ENCODE measurements around the gene MEG3. TPM values are rescaled to one million over a fixed set of nuclear protein-coding genes. Genes with fewer than 3 reads are reported as not detected.

MEG3 gene
- total RNA-seq, 1 donor from 2014 or later = 32.3 TPM

DNA sequence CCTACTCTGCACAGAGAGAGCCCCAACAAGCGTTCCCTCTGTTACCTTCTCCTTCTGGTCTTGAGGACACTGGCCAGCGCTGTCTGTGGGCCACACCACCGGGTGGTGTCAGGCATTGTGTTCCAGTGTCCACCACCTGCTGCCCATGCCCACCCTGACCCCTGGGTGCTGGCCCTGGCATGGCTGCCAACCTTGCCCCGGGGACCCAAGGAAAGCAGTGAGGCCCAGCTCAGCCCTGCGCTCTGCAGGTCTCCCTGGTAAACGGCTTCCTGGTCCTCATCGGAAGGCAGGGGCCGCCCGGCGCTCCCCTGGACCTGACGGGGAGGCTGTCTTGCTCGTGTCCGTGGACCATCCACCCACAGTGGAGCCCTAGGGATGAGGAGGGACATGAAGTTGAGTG lies 21.8 kb upstream of the MEG3 start:
- H3K9me3 Mint-ChIP-seq (ENCODE audit: low read depth) = peaks cover 5% of the 10 kb centered on the region
- H3K4me1 Mint-ChIP-seq (ENCODE audit: low read depth) = peaks cover 13% of the 10 kb centered on the region
- peaks cover 2% of the 10 kb centered on the region for H3K36me3 Mint-ChIP-seq (ENCODE audit: insufficient read depth)

DNA sequence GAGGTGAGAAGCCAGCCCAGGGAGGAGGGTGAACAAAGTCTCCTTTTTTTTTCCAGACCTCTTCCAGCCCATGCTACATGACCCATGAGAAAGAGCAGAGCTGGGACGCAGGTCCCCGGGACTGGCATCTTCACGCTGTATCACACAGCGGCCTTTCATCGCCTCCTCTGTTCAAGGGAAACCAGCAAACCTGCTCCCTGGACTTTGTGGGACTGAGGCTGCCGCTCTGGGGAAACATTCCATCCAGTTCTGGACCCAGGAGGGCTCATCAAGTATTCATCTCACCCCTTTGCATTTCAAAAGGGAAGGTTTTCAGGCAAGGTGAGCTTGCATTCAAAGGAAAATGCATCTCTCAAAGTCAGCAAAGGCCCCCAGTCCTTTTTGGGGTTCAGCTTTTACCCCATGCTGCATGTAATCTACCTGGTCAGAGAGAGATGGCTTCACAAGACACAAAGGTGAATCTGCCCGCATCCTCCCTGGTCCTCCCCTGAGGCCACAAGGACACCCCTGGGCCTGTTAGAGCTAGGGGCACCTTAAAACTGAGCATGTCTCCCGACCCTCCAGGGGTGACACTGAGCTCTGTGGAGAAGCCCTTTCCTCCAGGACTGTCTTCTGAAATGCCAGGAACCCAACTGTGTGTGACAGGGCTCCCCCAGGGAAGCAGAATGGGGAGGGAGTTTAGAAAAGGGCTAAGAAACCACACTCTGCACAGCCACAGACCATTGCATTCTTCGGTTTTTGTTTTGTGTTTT lies 21.2 kb upstream of the MEG3 start:
- DNase-seq (ENCODE audit: low spot score, unreplicated experiment) = no peak
- Mint-ChIP-seq H3K27me3 (peaks cover 6% of the 10 kb centered on the region), H3K4me3 (ENCODE audit: low read depth) (no peak overlapping the region), H3K4me1 (ENCODE audit: low read depth) (peaks cover 7% of the 10 kb centered on the region), H3K27ac (no peak overlapping the region), H3K9me3 (ENCODE audit: low read depth) (peaks cover 10% of the 10 kb centered on the region), H3K36me3 (ENCODE audit: insufficient read depth) (peaks cover 2% of the 10 kb centered on the region)
- TF ChIP-seq, protein P1, sequence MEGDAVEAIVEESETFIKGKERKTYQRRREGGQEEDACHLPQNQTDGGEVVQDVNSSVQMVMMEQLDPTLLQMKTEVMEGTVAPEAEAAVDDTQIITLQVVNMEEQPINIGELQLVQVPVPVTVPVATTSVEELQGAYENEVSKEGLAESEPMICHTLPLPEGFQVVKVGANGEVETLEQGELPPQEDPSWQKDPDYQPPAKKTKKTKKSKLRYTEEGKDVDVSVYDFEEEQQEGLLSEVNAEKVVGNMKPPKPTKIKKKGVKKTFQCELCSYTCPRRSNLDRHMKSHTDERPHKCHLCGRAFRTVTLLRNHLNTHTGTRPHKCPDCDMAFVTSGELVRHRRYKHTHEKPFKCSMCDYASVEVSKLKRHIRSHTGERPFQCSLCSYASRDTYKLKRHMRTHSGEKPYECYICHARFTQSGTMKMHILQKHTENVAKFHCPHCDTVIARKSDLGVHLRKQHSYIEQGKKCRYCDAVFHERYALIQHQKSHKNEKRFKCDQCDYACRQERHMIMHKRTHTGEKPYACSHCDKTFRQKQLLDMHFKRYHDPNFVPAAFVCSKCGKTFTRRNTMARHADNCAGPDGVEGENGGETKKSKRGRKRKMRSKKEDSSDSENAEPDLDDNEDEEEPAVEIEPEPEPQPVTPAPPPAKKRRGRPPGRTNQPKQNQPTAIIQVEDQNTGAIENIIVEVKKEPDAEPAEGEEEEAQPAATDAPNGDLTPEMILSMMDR (IDR thresholded peaks at IDR 0.05; ENCODE audit: unreplicated experiment) = no peak

More for the DNA sequence above, 21.8 kb upstream of the MEG3 start:
- no peak for DNase-seq (ENCODE audit: low spot score, unreplicated experiment)
- TF ChIP-seq, protein P1 (IDR thresholded peaks at IDR 0.05; ENCODE audit: unreplicated experiment) = no peak
- Mint-ChIP-seq H3K4me3 (ENCODE audit: low read depth) (no peak overlapping the region), H3K27me3 (peaks cover 6% of the 10 kb centered on the region), H3K27ac (no peak overlapping the region)

DNA sequence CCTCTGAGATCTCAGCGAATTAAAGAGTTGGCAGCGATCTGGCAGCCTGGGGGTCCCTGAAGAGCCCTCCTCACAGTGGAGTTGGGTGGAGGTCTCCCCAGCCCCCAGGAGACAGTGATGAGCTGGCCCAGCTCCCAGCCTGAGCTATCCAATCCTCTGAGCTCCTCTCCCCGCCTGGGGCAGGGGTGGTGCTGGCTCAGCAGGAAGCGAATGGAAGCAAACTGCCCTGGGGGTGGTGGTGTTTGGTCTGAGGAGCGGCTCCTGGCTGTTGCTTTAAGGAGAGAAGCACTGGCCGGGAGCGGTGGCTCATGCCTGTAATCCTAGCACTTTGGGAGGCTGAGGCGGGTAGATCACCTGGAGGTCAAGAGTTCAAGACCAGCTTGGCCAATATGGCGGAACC lies 19.5 kb upstream of the MEG3 start:
- TF ChIP-seq, protein P1 (IDR thresholded peaks at IDR 0.05; ENCODE audit: unreplicated experiment) = no peak
- peaks cover 6% of the 10 kb centered on the region for H3K27me3 Mint-ChIP-seq
- no peak overlapping the region for H3K4me3 Mint-ChIP-seq (ENCODE audit: low read depth)
- H3K36me3 Mint-ChIP-seq (ENCODE audit: insufficient read depth) = peaks cover 4% of the 10 kb centered on the region
- DNase-seq (ENCODE audit: low spot score, unreplicated experiment) = no peak
- no peaks in the 10 kb centered on the region for H3K4me1 Mint-ChIP-seq (ENCODE audit: low read depth)
- peaks cover 10% of the 10 kb centered on the region for H3K9me3 Mint-ChIP-seq (ENCODE audit: low read depth)
- no peak overlapping the region for H3K27ac Mint-ChIP-seq

DNA sequence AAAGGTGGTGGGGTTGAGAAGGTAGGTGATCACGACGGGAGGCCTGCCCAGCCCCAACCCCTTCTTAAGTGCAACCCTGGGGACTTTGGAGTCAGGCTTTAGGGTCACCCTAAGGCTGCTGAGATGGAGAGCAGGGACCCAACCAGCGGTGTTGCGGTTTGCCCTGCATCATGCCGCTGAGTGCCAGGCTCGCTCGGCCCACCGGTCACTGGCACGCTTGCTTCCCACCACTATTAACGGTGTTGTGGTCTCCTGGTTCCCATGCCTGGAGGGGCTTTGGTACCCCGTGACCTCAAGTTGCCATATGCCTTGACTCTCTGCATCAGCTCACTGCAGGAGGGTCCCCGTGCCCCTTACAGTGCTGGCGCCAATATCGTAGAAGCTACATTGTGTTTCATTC lies 18.4 kb upstream of the MEG3 start:
- Mint-ChIP-seq H3K9me3 (ENCODE audit: low read depth) (peaks cover 10% of the 10 kb centered on the region), H3K27me3 (peaks cover 3% of the 10 kb centered on the region), H3K4me3 (ENCODE audit: low read depth) (no peak overlapping the region), H3K36me3 (ENCODE audit: insufficient read depth) (peaks cover 4% of the 10 kb centered on the region), H3K27ac (no peak overlapping the region), H3K4me1 (ENCODE audit: low read depth) (no peaks in the 10 kb centered on the region)
- TF ChIP-seq, protein P1 (IDR thresholded peaks at IDR 0.05; ENCODE audit: unreplicated experiment) = no peak
- no peak for DNase-seq (ENCODE audit: low spot score, unreplicated experiment)

DNA sequence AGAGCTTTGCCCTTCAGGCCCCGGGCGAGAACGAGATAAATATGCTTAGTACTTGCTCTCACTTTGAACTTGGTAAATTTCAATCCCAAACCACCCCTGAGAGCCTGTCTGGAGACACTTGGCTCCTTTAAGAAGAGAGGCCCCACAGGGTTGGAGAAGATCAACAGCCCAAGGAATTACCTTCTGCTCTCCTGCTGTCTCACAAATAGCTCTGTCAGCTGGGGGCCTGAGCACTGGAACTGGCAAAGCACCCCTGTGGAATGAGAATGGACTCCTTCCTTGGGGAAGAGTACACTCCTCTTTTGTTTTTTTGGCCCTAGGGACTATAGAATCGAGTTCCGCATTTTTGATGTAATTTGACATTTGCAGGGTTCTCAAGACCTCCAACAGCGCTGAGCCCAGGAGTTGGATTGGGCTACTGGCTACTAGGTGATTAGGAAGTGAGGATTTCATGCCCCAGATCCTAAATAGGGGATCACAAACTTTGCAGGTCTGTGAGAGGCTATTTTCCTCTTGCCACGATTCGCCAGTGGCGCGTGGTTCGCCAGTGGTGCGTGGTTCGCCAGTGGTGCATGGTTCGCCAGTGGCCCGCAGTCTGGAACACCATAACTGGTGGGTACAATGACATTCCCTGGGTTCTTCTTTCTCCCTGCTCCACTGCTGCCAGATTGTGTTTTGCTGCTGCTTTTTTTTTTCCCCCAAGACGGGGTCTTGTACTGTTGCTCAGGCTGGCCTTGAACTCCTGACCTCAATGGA lies 17.8 kb upstream of the MEG3 start:
- Mint-ChIP-seq H3K9me3 (ENCODE audit: low read depth) (peaks cover 10% of the 10 kb centered on the region), H3K27ac (peak overlapping the region; percentile 24), H3K4me1 (ENCODE audit: low read depth) (no peaks in the 10 kb centered on the region)

More for the DNA sequence above, 17.8 kb upstream of the MEG3 start:
- Mint-ChIP-seq H3K4me3 (ENCODE audit: low read depth) (no peak overlapping the region), H3K27me3 (peaks cover 3% of the 10 kb centered on the region), H3K36me3 (ENCODE audit: insufficient read depth) (peaks cover 4% of the 10 kb centered on the region)
- no peak for DNase-seq (ENCODE audit: low spot score, unreplicated experiment)
- TF ChIP-seq, protein P1 (IDR thresholded peaks at IDR 0.05; ENCODE audit: unreplicated experiment) = no peak

Measured in progenitor cell of endocrine pancreas (in vitro differentiated cells).